Ishikawa (cell line): ENCODE measurements around the gene ATP8A2.

Source experiments
- CREB1 ChIP-seq: IDR thresholded peaks from 2 replicates; pipeline ENCODE4 v1.6.1; 2012; ENCODE audit warnings: low read depth
- EGR1 ChIP-seq: IDR thresholded peaks from 2 replicates; pipeline ENCODE4 v1.6.1; 2012
- EP300 ChIP-seq: IDR thresholded peaks from 2 replicates; pipeline ENCODE4 v1.6.1; 2012; ENCODE audit warnings: borderline replicate concordance
- FOXM1 ChIP-seq: IDR thresholded peaks from 2 replicates; pipeline ENCODE4 v1.6.1; 2012; ENCODE audit warnings: low read depth, borderline replicate concordance
- MAX ChIP-seq: IDR thresholded peaks from 2 replicates; pipeline ENCODE4 v1.6.1; 2012
- NFIC ChIP-seq: IDR thresholded peaks from 2 replicates; pipeline ENCODE4 v1.6.1; 2012
- RAD21 ChIP-seq: IDR thresholded peaks from 2 replicates; pipeline ENCODE4 v1.6.1; 2012; ENCODE audit warnings: low read depth
- TAF1 ChIP-seq: IDR thresholded peaks from 2 replicates; pipeline ENCODE4 v1.6.1; 2012; ENCODE audit warnings: low read depth, mild to moderate bottlenecking
- TCF12 ChIP-seq: IDR thresholded peaks from 2 replicates; pipeline ENCODE4 v1.6.1; 2012; ENCODE audit warnings: low read depth
- TEAD4 ChIP-seq: IDR thresholded peaks from 2 replicates; pipeline ENCODE4 v1.6.1; 2012
- USF1 ChIP-seq: IDR thresholded peaks from 2 replicates; pipeline ENCODE4 v1.6.1; 2012

- no peak for TF ChIP-seq TEAD4
- TF ChIP-seq EP300, result no peak
- no peak for TF ChIP-seq EGR1
- no peak for TF ChIP-seq TAF1
- no peak for TF ChIP-seq NFIC
- TF ChIP-seq MAX, result no peak
- TF ChIP-seq TCF12, result no peak
- no peak for TF ChIP-seq CREB1
- TF ChIP-seq FOXM1, result no peak
- TF ChIP-seq USF1, result no peak
- TF ChIP-seq RAD21, result no peak
Observed at GRCh38 chr13:25987987-25988386, 616.2 kb downstream of the ATP8A2 start.
